ENCODE results near the gene VDAC1. TPM values are rescaled to one million over a fixed set of nuclear protein-coding genes. Genes with fewer than 3 reads are reported as not detected.

The VDAC1 gene
- total RNA-seq, 1 experiment from 2014 or later, result 334 TPM

- TF ChIP-seq, protein P1, sequence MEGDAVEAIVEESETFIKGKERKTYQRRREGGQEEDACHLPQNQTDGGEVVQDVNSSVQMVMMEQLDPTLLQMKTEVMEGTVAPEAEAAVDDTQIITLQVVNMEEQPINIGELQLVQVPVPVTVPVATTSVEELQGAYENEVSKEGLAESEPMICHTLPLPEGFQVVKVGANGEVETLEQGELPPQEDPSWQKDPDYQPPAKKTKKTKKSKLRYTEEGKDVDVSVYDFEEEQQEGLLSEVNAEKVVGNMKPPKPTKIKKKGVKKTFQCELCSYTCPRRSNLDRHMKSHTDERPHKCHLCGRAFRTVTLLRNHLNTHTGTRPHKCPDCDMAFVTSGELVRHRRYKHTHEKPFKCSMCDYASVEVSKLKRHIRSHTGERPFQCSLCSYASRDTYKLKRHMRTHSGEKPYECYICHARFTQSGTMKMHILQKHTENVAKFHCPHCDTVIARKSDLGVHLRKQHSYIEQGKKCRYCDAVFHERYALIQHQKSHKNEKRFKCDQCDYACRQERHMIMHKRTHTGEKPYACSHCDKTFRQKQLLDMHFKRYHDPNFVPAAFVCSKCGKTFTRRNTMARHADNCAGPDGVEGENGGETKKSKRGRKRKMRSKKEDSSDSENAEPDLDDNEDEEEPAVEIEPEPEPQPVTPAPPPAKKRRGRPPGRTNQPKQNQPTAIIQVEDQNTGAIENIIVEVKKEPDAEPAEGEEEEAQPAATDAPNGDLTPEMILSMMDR (IDR thresholded peaks at IDR 0.05; ENCODE audit: unreplicated experiment), result no peak
- Mint-ChIP-seq H3K27me3 (ENCODE audit: insufficient read depth, unreplicated experiment) (no peaks in the 10 kb centered on the region), H3K27ac (ENCODE audit: low read depth, unreplicated experiment) (no peak overlapping the region), H3K4me1 (ENCODE audit: insufficient read depth, unreplicated experiment) (peaks cover 20% of the 10 kb centered on the region), H3K4me3 (ENCODE audit: unreplicated experiment) (no peak overlapping the region), H3K36me3 (ENCODE audit: insufficient read depth, unreplicated experiment) (no peaks in the 10 kb centered on the region), H3K9me3 (ENCODE audit: unreplicated experiment) (no peaks in the 10 kb centered on the region)
- CTCF ChIA-PET, result interaction anchor here (0.8 to 3.1 kb wide), 9 partner anchors 9 to 914 kb away, joined by 3 to 22 read pairs (median 6); no protein-coding TSS in a partner anchor
- no TSS peak for BruUV-seq (replicated peaks)
- intact Hi-C loops (cut with micrococcal nuclease), result loop anchor here (1.0 kb wide), 1 partner anchor 115 kb away; no protein-coding TSS in a partner anchor
- POLR2A ChIA-PET, result interaction anchor here (0.7 to 1.1 kb wide), 2 partner anchors 79 to 150 kb away, joined by 3 read pairs; partner anchors contain the start of gene SKP1
- no peak for DNase-seq (ENCODE audit: unreplicated experiment)
These were observed 21.0 kb upstream of the VDAC1 start for GRCh38 chr5:134025786-134026185.

DNA sequence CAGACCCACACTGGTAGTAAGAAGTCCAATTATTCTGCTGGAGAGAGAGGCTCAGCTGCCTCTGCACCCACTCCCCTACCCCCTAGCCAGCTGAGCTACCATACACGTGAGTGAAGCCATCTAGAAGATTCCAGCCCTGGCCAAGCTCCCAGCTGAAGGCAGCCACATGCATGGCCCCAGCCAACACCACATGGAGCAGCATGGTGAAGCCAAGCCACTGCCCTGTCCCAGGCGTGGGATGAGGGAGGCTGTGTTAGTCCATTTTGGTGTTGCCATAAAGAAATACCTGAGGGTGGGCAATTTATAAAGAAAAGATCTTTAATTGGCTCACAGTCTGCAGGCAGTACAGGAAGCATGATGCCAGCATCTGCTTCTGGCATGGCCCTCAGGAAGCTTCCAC is 20.0 kb upstream of the VDAC1 start:
- no TSS peak for BruUV-seq (replicated peaks)

DNA sequence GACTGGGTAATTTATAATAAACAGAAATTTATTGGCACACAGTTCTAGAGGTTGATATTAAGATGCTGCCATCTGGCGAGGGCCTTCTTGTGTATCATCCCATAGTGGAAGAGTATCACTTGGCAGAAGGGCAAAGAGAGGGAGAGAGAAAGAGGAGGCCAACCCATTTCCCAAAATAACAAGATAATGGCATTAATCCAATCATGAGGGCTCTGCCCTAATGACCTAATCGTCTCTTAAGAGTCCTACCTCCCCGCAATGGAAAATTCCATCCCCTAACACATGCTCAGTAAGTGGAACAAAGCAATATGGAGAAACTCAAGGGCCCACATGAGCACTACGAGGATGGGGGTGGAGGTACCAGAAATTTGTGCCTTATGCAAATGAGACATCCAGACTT is 17.6 kb upstream of the VDAC1 start:
- BruUV-seq (replicated peaks), result no TSS peak
- Mint-ChIP-seq H3K27ac (ENCODE audit: low read depth, unreplicated experiment) (no peak overlapping the region), H3K27me3 (ENCODE audit: insufficient read depth, unreplicated experiment) (no peaks in the 10 kb centered on the region), H3K4me1 (ENCODE audit: insufficient read depth, unreplicated experiment) (peaks cover 3% of the 10 kb centered on the region), H3K9me3 (ENCODE audit: unreplicated experiment) (no peaks in the 10 kb centered on the region), H3K36me3 (ENCODE audit: insufficient read depth, unreplicated experiment) (no peaks in the 10 kb centered on the region), H3K4me3 (ENCODE audit: unreplicated experiment) (no peak overlapping the region)
- TF ChIP-seq, protein P1 (IDR thresholded peaks at IDR 0.05; ENCODE audit: unreplicated experiment), result no peak
- CTCF ChIA-PET, result interaction anchor here (0.7 to 6.1 kb wide), 3 partner anchors 17 to 118 kb away, joined by 3 to 33 read pairs (median 3); no protein-coding TSS in a partner anchor
- no peak for DNase-seq (ENCODE audit: unreplicated experiment)
- intact Hi-C loops (cut with micrococcal nuclease), result no loop called here
- POLR2A ChIA-PET, result no interaction called here

More for the DNA sequence above, 20.0 kb upstream of the VDAC1 start:
- H3K36me3 Mint-ChIP-seq (ENCODE audit: insufficient read depth, unreplicated experiment), result no peaks in the 10 kb centered on the region
- no peaks in the 10 kb centered on the region for H3K9me3 Mint-ChIP-seq (ENCODE audit: unreplicated experiment)
- no peaks in the 10 kb centered on the region for H3K27me3 Mint-ChIP-seq (ENCODE audit: insufficient read depth, unreplicated experiment)
- intact Hi-C loops (cut with micrococcal nuclease), result no loop called here
- H3K4me3 Mint-ChIP-seq (ENCODE audit: unreplicated experiment), result no peak overlapping the region
- no peak for DNase-seq (ENCODE audit: unreplicated experiment)
- H3K27ac Mint-ChIP-seq (ENCODE audit: low read depth, unreplicated experiment), result no peak overlapping the region
- TF ChIP-seq, protein P1 (IDR thresholded peaks at IDR 0.05; ENCODE audit: unreplicated experiment), result no peak
- ChIA-PET CTCF (interaction anchor here (0.6 to 2.4 kb wide), 6 partner anchors 10 to 913 kb away, joined by 3 to 15 read pairs (median 4); no protein-coding TSS in a partner anchor), POLR2A (interaction anchor here (1.1 to 1.4 kb wide), 2 partner anchors 9 to 151 kb away, joined by 3 to 4 read pairs; partner anchors contain the start of gene SKP1)
- H3K4me1 Mint-ChIP-seq (ENCODE audit: insufficient read depth, unreplicated experiment), result peaks cover 20% of the 10 kb centered on the region

- no TSS peak for BruUV-seq (replicated peaks)
- intact Hi-C loops (cut with micrococcal nuclease), result no loop called here
- TF ChIP-seq, protein P1 (IDR thresholded peaks at IDR 0.05; ENCODE audit: unreplicated experiment), result no peak
- no peaks in the 10 kb centered on the region for H3K27me3 Mint-ChIP-seq (ENCODE audit: insufficient read depth, unreplicated experiment)
- no peak for DNase-seq (ENCODE audit: unreplicated experiment)
- H3K27ac Mint-ChIP-seq (ENCODE audit: low read depth, unreplicated experiment), result peak overlapping the region; percentile 79
- POLR2A ChIA-PET, result no interaction called here
- CTCF ChIA-PET, result interaction anchor here (1.1 to 6.1 kb wide), 3 partner anchors 16 to 120 kb away, joined by 3 to 33 read pairs (median 5); no protein-coding TSS in a partner anchor
- no peaks in the 10 kb centered on the region for H3K36me3 Mint-ChIP-seq (ENCODE audit: insufficient read depth, unreplicated experiment)
- H3K4me3 Mint-ChIP-seq (ENCODE audit: unreplicated experiment), result no peak overlapping the region
- H3K9me3 Mint-ChIP-seq (ENCODE audit: unreplicated experiment), result no peaks in the 10 kb centered on the region
- no peaks in the 10 kb centered on the region for H3K4me1 Mint-ChIP-seq (ENCODE audit: insufficient read depth, unreplicated experiment)
These were observed 15.4 kb upstream of the VDAC1 start for GRCh38 chr5:134020188-134020587.
